Epithelial cell of esophagus (primary cell): ENCODE data around the gene RPL22.
A peak's percentile ranks its signal among the peaks of the same experiment; 100 is the strongest.

Source experiments
- DNase-seq: peaks from one replicate; pipeline ENCODE4 v3.0.0; 2010; ENCODE audit warnings: low read depth
- H3K4me3 ChIP-seq: 2 replicates; pipeline ENCODE4 v1.5.1; 2011; ENCODE audit warnings: mild to moderate bottlenecking, low read length, control low read depth
- CTCF ChIP-seq: IDR thresholded peaks from 2 replicates; pipeline ENCODE4 v1.5.1; 2011; ENCODE audit warnings: low read depth, mild to moderate bottlenecking, low read length, control low read depth, inconsistent platforms; ENCODE audit not compliant: insufficient read depth; ENCODE audit errors: missing control alignments

Gene RPL22

GRCh38 chr1:6218375-6219164 is 19.2 kb upstream of the RPL22 start:
- TF ChIP-seq CTCF = no peak
- H3K4me3 ChIP-seq = no peak overlapping the region
- no peak for DNase-seq

- no peak for TF ChIP-seq CTCF
- no peak for DNase-seq
- H3K4me3 ChIP-seq = no peak overlapping the region
Observed at GRCh38 chr1:6212193-6212959, 13.0 kb upstream of the RPL22 start.

- H3K4me3 ChIP-seq = no peak overlapping the region
- DNase-seq = no peak
- TF ChIP-seq CTCF = no peak
Observed at GRCh38 chr1:6211731-6212130, 12.3 kb upstream of the RPL22 start.

- H3K4me3 ChIP-seq = no peak overlapping the region
- DNase-seq = no peak
- TF ChIP-seq CTCF = no peak
Observed at GRCh38 chr1:6210591-6211355, 11.4 kb upstream of the RPL22 start.

GRCh38 chr1:6209661-6210580 is 10.5 kb upstream of the RPL22 start:
- no peak for DNase-seq
- peak; percentile 34 for TF ChIP-seq CTCF
- H3K4me3 ChIP-seq = no peak overlapping the region
